HepG2 (cell line): ENCODE data around the gene CDYL2. TPM values are rescaled to one million over a fixed set of nuclear protein-coding genes. Genes with fewer than 3 reads are reported as not detected.

Source experiments
- ARID5B ChIP-seq: IDR thresholded peaks from 2 replicates; pipeline ENCODE4 v1.4.0; 2020; ENCODE audit warnings: mild to moderate bottlenecking, missing genetic modification reagents
- CEBPB ChIP-seq: IDR thresholded peaks from 2 replicates; pipeline ENCODE4 v1.6.1; 2011; ENCODE audit warnings: low read depth, low read length, improper control_type of control experiment, borderline replicate concordance
- CHD2 ChIP-seq: IDR thresholded peaks from 2 replicates; pipeline ENCODE4 v1.6.1; 2011; ENCODE audit warnings: low read depth, low read length, improper control_type of control experiment
- ETV6 ChIP-seq: sonication (generic); formaldehyde crosslinking; conservative IDR thresholded peaks from 2 replicates; pipeline ENCODE4 v1.4.0; 2020; ENCODE audit warnings: missing genetic modification reagents
- HCFC1 ChIP-seq: fragments of 150-350 bp; IDR thresholded peaks from 2 replicates; pipeline ENCODE4 v1.6.1; 2014; ENCODE audit warnings: low read depth, low read length
- KAT8 ChIP-seq: IDR thresholded peaks from 2 replicates; pipeline ENCODE4 v1.6.1; 2016; ENCODE audit warnings: missing genetic modification reagents, missing compliant biosample characterization
- NFE2L2 ChIP-seq: fragments of 150-350 bp; IDR thresholded peaks from 2 replicates; pipeline ENCODE4 v1.6.1; 2014; ENCODE audit warnings: low read length
- PAWR ChIP-seq: sonication (generic); formaldehyde crosslinking; IDR thresholded peaks from 2 replicates; pipeline ENCODE4 v1.4.0; 2020; ENCODE audit warnings: missing genetic modification reagents, mild to moderate bottlenecking, borderline replicate concordance
- REXO4 ChIP-seq: sonication (generic); formaldehyde crosslinking; IDR thresholded peaks from 2 replicates; pipeline ENCODE4 v1.8.0; 2022; ENCODE audit warnings: missing genetic modification reagents, mild to moderate bottlenecking, borderline replicate concordance
- RFX3 ChIP-seq: IDR thresholded peaks from 2 replicates; pipeline ENCODE4 v1.6.1; 2016; ENCODE audit warnings: missing biosample characterization, missing genetic modification reagents
- SMAD9 ChIP-seq: sonication (generic); formaldehyde crosslinking; IDR thresholded peaks from 2 replicates; pipeline ENCODE4 v1.5.1; 2020; ENCODE audit warnings: mild to moderate bottlenecking, missing genetic modification reagents
- SRSF1 ChIP-seq: fragments of 200-400 bp; formaldehyde crosslinking; optimal IDR thresholded peaks from 2 replicates; pipeline ENCODE3; 2017; ENCODE audit warnings: mild to moderate bottlenecking, low read depth, low read length, moderate library complexity
- TFE3 ChIP-seq: IDR thresholded peaks from 2 replicates; pipeline ENCODE4 v1.6.1; 2016
- ZBTB21 ChIP-seq: sonication (generic); formaldehyde crosslinking; IDR thresholded peaks from 2 replicates; pipeline ENCODE4 v1.4.0; 2020; ENCODE audit warnings: missing genetic modification reagents
- ZBTB44 ChIP-seq: sonication (generic); formaldehyde crosslinking; IDR thresholded peaks from 2 replicates; pipeline ENCODE4 v1.4.0; 2020; ENCODE audit warnings: missing genetic modification reagents
- ZFP36L2 ChIP-seq: sonication (generic); formaldehyde crosslinking; IDR thresholded peaks from 2 replicates; pipeline ENCODE4 v1.4.0; 2020; ENCODE audit warnings: missing genetic modification reagents
- ZNF367 ChIP-seq: sonication (generic); formaldehyde crosslinking; IDR thresholded peaks from 2 replicates; pipeline ENCODE4 v1.4.0; 2020; ENCODE audit warnings: missing genetic modification reagents, borderline replicate concordance
- ZNF44 ChIP-seq: sonication (generic); formaldehyde crosslinking; IDR thresholded peaks from 2 replicates; pipeline ENCODE4 v1.5.1; 2020; ENCODE audit warnings: mild to moderate bottlenecking, missing genetic modification reagents
- ZNF577 ChIP-seq: sonication (generic); formaldehyde crosslinking; IDR thresholded peaks from 2 replicates; pipeline ENCODE4 v1.4.0; 2020; ENCODE audit warnings: mild to moderate bottlenecking, low read depth, missing genetic modification reagents, borderline replicate concordance
- ZNF597 ChIP-seq: sonication (generic); formaldehyde crosslinking; IDR thresholded peaks from 2 replicates; pipeline ENCODE4 v1.5.0; 2020; ENCODE audit warnings: missing genetic modification reagents
- ZUFSP ChIP-seq: sonication (generic); formaldehyde crosslinking; IDR thresholded peaks from 2 replicates; pipeline ENCODE4 v1.9.0; 2021; ENCODE audit warnings: missing genetic modification reagents, mild to moderate bottlenecking, borderline replicate concordance
- polyA plus RNA-seq, 8 experiments: library from polyadenylated mRNA; depleted of rRNA in 3 of 8; stranded (reverse) in 7 of 8; unstranded in 1 of 8; fragments of >200 nt; fragmentation: Illumina TruSeq in 4 of 8; extraction: Trizol in 4 of 8; gene quantifications; 2 replicates each; pipeline versions ENCODE4 v1.2.1 to v1.2.3, GENCODE V29; 2011 to 2016; ENCODE audit warnings: low read depth in 4 of 8, missing spikeins in 1 of 8, mixed read lengths in 1 of 8; ENCODE audit not compliant: insufficient read depth in 1 of 8
- total RNA-seq, 5 experiments: library from RNA; depleted of rRNA; stranded (reverse); fragments of >200 nt; fragmentation: Illumina TruSeq; extraction: Trizol; gene quantifications; 2 replicates each; pipeline ENCODE4 v1.2.3, GENCODE V29; 2016; ENCODE audit warnings: low read depth in 1 of 5

Gene CDYL2
- total and polyA plus RNA-seq, 2 of the 13 experiments (the other 11 are each of a cell fraction or from before 2014, with no cell fraction given) = 0.07 to 0.35 TPM

GRCh38 chr16:80828495-80828894 is 24.1 kb upstream of the CDYL2 start (continued):
- peak; percentile 62; the same call in 1 of the 2 replicates for TF ChIP-seq ARID5B (CRISPR knock-in tag)
- TF ChIP-seq HCFC1 = no peak
- no peak for TF ChIP-seq ZNF367 (CRISPR knock-in tag)
- no peak for TF ChIP-seq PAWR (CRISPR knock-in tag)
- TF ChIP-seq CEBPB = no peak
- no peak for TF ChIP-seq ZNF44 (CRISPR knock-in tag)
- TF ChIP-seq ZNF597 = no peak
- no peak for TF ChIP-seq ETV6 (CRISPR knock-in tag)
- TF ChIP-seq ZUFSP (CRISPR knock-in tag) = no peak
- no peak for TF ChIP-seq RFX3 (CRISPR knock-in tag)
- TF ChIP-seq ZBTB21 (CRISPR knock-in tag) = no peak
- no peak for TF ChIP-seq ZFP36L2
- TF ChIP-seq KAT8 = no peak
- TF ChIP-seq SMAD9 (CRISPR knock-in tag) = no peak
- TF ChIP-seq SRSF1 = no peak
- no peak for TF ChIP-seq ZBTB44
- TF ChIP-seq NFE2L2 = no peak
- no peak for TF ChIP-seq TFE3
- no peak for TF ChIP-seq ZNF577
- TF ChIP-seq CHD2 = no peak
- no peak for TF ChIP-seq REXO4 (CRISPR knock-in tag)
